Caco-2 (cell line): Measurements from ENCODE around the gene SEC16A. TPM values are rescaled to one million over a fixed set of nuclear protein-coding genes. Genes with fewer than 3 reads are reported as not detected.

Source experiments
- BruUV-seq: library from RNA; stranded (reverse); fragments of 400-500 nt; replicated peaks from 2 replicates; lab custom pipeline; 2021; lab: Mats Ljungman, UMichigan
- CTCF ChIA-PET: fragments of 300-600 bp; sonication (Branson Sonifier 250); formaldehyde crosslinking; loops from one replicate; lab custom pipeline; 2022; ENCODE audit warnings: antibody characterized with exemption; lab: Charles Lee
- POLR2A ChIA-PET: fragments of 300-600 bp; sonication (Branson Sonifier 250); formaldehyde crosslinking; loops from one replicate; lab custom pipeline; 2022; ENCODE audit warnings: antibody characterized with exemption; lab: Charles Lee
- DNase-seq, 2 experiments: peaks; one replicate each; pipeline versions ENCODE4 v3.0.0 to v3.0.0-alpha.2; 2020 to 2022
- H3K27me3 ChIP-seq: replicated peaks from 2 replicates; pipeline ENCODE4 v1.6.0; 2011; ENCODE audit warnings: low read length; ENCODE audit not compliant: control insufficient read depth, insufficient read depth
- H3K36me3 ChIP-seq: 2 replicates; pipeline ENCODE4 v1.5.1; 2011; ENCODE audit warnings: low read length; ENCODE audit not compliant: control insufficient read depth, insufficient read depth
- H3K4me1 ChIP-seq: fragments of 250-450 bp; sonication (Bioruptor Pico); 2 replicates; pipeline ENCODE4 v1.5.1; 2020; ENCODE audit warnings: mild to moderate bottlenecking
- H3K4me3 ChIP-seq: 2 replicates; pipeline ENCODE4 v1.5.1; 2011; ENCODE audit warnings: low read depth, mild to moderate bottlenecking, control low read depth, low read length
- H3K9me3 ChIP-seq: fragments of 250-450 bp; sonication (Bioruptor Pico); 2 replicates; pipeline ENCODE4 v1.5.1; 2020; ENCODE audit warnings: mild to moderate bottlenecking, moderate library complexity
- H3K27ac Mint-ChIP-seq: one replicate; pipeline ENCODE4 v1.8.0; 2022; ENCODE audit warnings: mixed read lengths; ENCODE audit not compliant: unreplicated experiment
- H3K27me3 Mint-ChIP-seq: one replicate; pipeline ENCODE4 v1.8.0; 2022; ENCODE audit warnings: mixed read lengths; ENCODE audit not compliant: insufficient read depth, unreplicated experiment
- H3K36me3 Mint-ChIP-seq: one replicate; pipeline ENCODE4 v1.8.0; 2022; ENCODE audit warnings: mild to moderate bottlenecking, mixed read lengths; ENCODE audit not compliant: insufficient read depth, unreplicated experiment
- H3K4me1 Mint-ChIP-seq: one replicate; pipeline ENCODE4 v1.8.0; 2022; ENCODE audit warnings: low read depth, mixed read lengths; ENCODE audit not compliant: unreplicated experiment
- H3K4me3 Mint-ChIP-seq: one replicate; pipeline ENCODE4 v1.8.0; 2022; ENCODE audit warnings: mild to moderate bottlenecking, moderate library complexity, mixed read lengths; ENCODE audit not compliant: unreplicated experiment
- H3K9me3 Mint-ChIP-seq: one replicate; pipeline ENCODE4 v1.8.0; 2022; ENCODE audit warnings: mixed read lengths; ENCODE audit not compliant: unreplicated experiment
- CTCF ChIP-seq, 2 experiments: fragments of 200-600 bp in 1 of 2; IDR thresholded peaks; 1 replicate in 1 of 2; 2 replicates in 1 of 2; pipeline versions ENCODE4 v1.5.1 to v1.8.0; 2011 to 2022; ENCODE audit warnings: antibody characterized with exemption in 1 of 2, control low read depth in 1 of 2, inconsistent platforms in 1 of 2, low read depth in 1 of 2, low read length in 1 of 2, mild to moderate bottlenecking in 1 of 2, moderate library complexity in 1 of 2; ENCODE audit not compliant: insufficient read depth in 1 of 2, severe bottlenecking in 1 of 2, unreplicated experiment in 1 of 2
- intact Hi-C: fragments of 100-400 bp; cut with micrococcal nuclease; formaldehyde crosslinking; loops from one replicate; pipeline ENCODE4 v1.10.0; 2022; ENCODE audit not compliant: unreplicated experiment
- total RNA-seq: library from RNA; stranded (reverse); gene quantifications from 2 replicates; pipeline ENCODE4 v1.2.3, GENCODE V29; 2022

Gene SEC16A
- total RNA-seq, 1 experiment from 2014 or later, result 76.4 TPM

DNA sequence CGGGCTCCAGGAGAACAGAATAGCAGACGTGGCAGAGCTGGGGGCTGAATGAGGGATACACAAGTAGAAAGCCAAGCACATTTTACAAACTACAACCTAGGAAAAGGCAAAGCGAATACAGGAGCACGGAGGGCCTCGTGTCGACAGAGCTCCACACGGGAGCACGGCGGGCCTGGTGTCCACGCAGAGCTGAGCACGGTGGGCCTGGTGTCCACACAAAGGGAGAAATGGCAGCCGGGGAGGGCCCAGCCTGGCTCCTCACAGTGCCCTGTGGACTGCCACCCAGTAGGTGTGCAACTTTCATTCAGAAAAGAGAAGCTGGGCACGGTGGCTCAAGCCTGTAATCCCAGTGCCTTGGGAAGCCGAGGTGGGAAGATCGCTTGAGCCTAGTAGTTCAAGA is 39.8 kb downstream of the SEC16A start:
- peaks cover 1% of the 10 kb centered on the region; the same call in 1 of the 2 replicates for H3K36me3 ChIP-seq
- peaks cover 82% of the 10 kb centered on the region for H3K36me3 Mint-ChIP-seq

GRCh38 chr9:136442265-136442664 is 40.6 kb downstream of the SEC16A start:
- Histone ChIP-seq H3K27me3 (no peaks in the 10 kb centered on the region), H3K36me3 (peaks cover 1% of the 10 kb centered on the region; the same call in 1 of the 2 replicates), H3K4me3 (no peak overlapping the region), H3K9me3 (no peaks in the 10 kb centered on the region), H3K4me1 (peaks cover 8% of the 10 kb centered on the region)
- Mint-ChIP-seq H3K9me3 (no peaks in the 10 kb centered on the region), H3K27me3 (no peaks in the 10 kb centered on the region), H3K4me1 (peaks cover 3% of the 10 kb centered on the region), H3K27ac (no peak overlapping the region), H3K36me3 (peaks cover 76% of the 10 kb centered on the region), H3K4me3 (no peak overlapping the region)
- BruUV-seq, result no TSS peak
- no peak for DNase-seq
- intact Hi-C loops, result no loop called here
- TF ChIP-seq CTCF (IDR thresholded peaks at IDR 0.05; ENCODE audit: insufficient read depth in 1 of 2, low read depth in 1 of 2, low read length in 1 of 2, severe bottlenecking in 1 of 2, unreplicated experiment in 1 of 2), result no peak
- CTCF ChIA-PET, result no interaction called here
- POLR2A ChIA-PET, result no interaction called here

More for the DNA sequence above, 39.8 kb downstream of the SEC16A start:
- no peaks in the 10 kb centered on the region for H3K9me3 Mint-ChIP-seq
- Histone ChIP-seq H3K4me1 (no peaks in the 10 kb centered on the region; the same call in 1 of the 2 replicates), H3K9me3 (no peaks in the 10 kb centered on the region), H3K27me3 (no peaks in the 10 kb centered on the region), H3K4me3 (no peak overlapping the region)
- no peaks in the 10 kb centered on the region for H3K27me3 Mint-ChIP-seq
- no TSS peak for BruUV-seq
- ChIA-PET CTCF (interaction anchor here (1.0 kb wide), 1 partner anchor 183 kb away, joined by 4 read pairs; no protein-coding TSS in a partner anchor), POLR2A (no interaction called here)
- no peak overlapping the region for H3K4me3 Mint-ChIP-seq
- no peaks in the 10 kb centered on the region for H3K4me1 Mint-ChIP-seq
- no peak for TF ChIP-seq CTCF (IDR thresholded peaks at IDR 0.05; ENCODE audit: insufficient read depth in 1 of 2, low read depth in 1 of 2, low read length in 1 of 2, severe bottlenecking in 1 of 2, unreplicated experiment in 1 of 2)
- intact Hi-C loops, result no loop called here
- no peak for DNase-seq
- H3K27ac Mint-ChIP-seq, result no peak overlapping the region

DNA sequence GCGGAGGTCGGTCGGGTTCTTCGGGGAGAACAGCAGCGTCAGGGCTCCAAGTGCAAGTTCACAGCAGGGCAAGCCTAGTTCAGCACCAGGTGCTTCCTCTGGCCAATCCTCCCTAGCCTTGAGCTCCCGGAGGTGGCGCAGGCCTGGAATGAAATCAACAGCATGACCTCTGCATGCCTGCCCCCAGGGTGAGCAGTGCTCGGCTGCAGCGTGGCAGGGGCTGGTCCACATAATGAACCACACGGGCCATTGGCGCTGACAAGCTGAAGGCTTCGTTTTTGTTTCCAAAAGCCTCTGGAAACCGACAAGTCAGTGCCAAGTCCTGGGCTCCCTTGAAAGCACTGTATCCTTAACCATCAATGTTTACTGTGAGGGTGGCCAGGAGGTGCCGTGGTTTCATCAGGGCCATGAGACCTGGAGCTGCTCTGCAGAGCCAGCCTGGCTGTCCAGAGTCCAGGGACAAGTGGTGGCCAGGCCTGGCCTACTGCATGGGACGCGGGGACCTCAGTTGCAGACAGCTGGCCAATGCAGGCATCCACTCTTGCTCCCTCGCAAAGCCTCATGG is 41.1 kb downstream of the SEC16A start:
- ChIA-PET POLR2A (no interaction called here), CTCF (no interaction called here)
- Mint-ChIP-seq H3K9me3 (no peaks in the 10 kb centered on the region), H3K36me3 (peaks cover 71% of the 10 kb centered on the region), H3K27me3 (no peaks in the 10 kb centered on the region), H3K27ac (no peak overlapping the region), H3K4me1 (peaks cover 7% of the 10 kb centered on the region), H3K4me3 (no peak overlapping the region)
- TF ChIP-seq CTCF (IDR thresholded peaks at IDR 0.05; ENCODE audit: insufficient read depth in 1 of 2, low read depth in 1 of 2, low read length in 1 of 2, severe bottlenecking in 1 of 2, unreplicated experiment in 1 of 2), result no peak
- H3K36me3 ChIP-seq, result peaks cover 1% of the 10 kb centered on the region; the same call in 1 of the 2 replicates
- H3K9me3 ChIP-seq, result no peaks in the 10 kb centered on the region
- intact Hi-C loops, result no loop called here
- H3K4me1 ChIP-seq, result peaks cover 8% of the 10 kb centered on the region
- no peaks in the 10 kb centered on the region for H3K27me3 ChIP-seq
- no peak overlapping the region for H3K4me3 ChIP-seq
- DNase-seq, result no peak
- no TSS peak for BruUV-seq
